ENCODE data around the gene GFRA1. TPM values are rescaled to one million over a fixed set of nuclear protein-coding genes. Genes with fewer than 3 reads are reported as not detected.

GFRA1 gene
- total RNA-seq, 2 experiments from 2014 or later = not detected

- Mint-ChIP-seq H3K4me1 (ENCODE audit: low read depth) (no peaks in the 10 kb centered on the region), H3K27ac (no peak overlapping the region), H3K9me3 (peaks cover 4% of the 10 kb centered on the region), H3K27me3 (no peaks in the 10 kb centered on the region), H3K4me3 (no peak overlapping the region), H3K36me3 (ENCODE audit: low read depth) (no peaks in the 10 kb centered on the region)
- DNase-seq (no peak), ATAC-seq (no peak)
- TF ChIP-seq CTCF (IDR thresholded peaks at IDR 0.05) = no peak
- CTCF ChIA-PET = no interaction called here
- intact Hi-C loops (cut with micrococcal nuclease) = no loop called here
- POLR2A ChIA-PET = no interaction called here
These were observed 246.3 kb downstream of the GFRA1 start for GRCh38 chr10:116026725-116027124.

GRCh38 chr10:116026315-116026714, 246.7 kb downstream of the GFRA1 start:
- ATAC-seq = no peak
- no peaks in the 10 kb centered on the region for H3K27me3 Mint-ChIP-seq
- no peak for TF ChIP-seq CTCF (IDR thresholded peaks at IDR 0.05)

GRCh38 chr10:116024271-116024878, 248.6 kb downstream of the GFRA1 start:
- POLR2A ChIA-PET = no interaction called here
- Mint-ChIP-seq H3K36me3 (ENCODE audit: low read depth) (no peaks in the 10 kb centered on the region), H3K27me3 (no peaks in the 10 kb centered on the region), H3K9me3 (peaks cover 4% of the 10 kb centered on the region), H3K4me3 (no peak overlapping the region), H3K27ac (no peak overlapping the region), H3K4me1 (ENCODE audit: low read depth) (no peaks in the 10 kb centered on the region)
- CTCF ChIA-PET = no interaction called here
- intact Hi-C loops (cut with micrococcal nuclease) = no loop called here
- ATAC-seq = no peak
- DNase-seq = no peak
- TF ChIP-seq CTCF (IDR thresholded peaks at IDR 0.05) = no peak

More at GRCh38 chr10:116026315-116026714, 246.7 kb downstream of the GFRA1 start:
- intact Hi-C loops (cut with micrococcal nuclease) = no loop called here
- CTCF ChIA-PET = no interaction called here
- Mint-ChIP-seq H3K36me3 (ENCODE audit: low read depth) (no peaks in the 10 kb centered on the region), H3K9me3 (peaks cover 4% of the 10 kb centered on the region), H3K4me1 (ENCODE audit: low read depth) (no peaks in the 10 kb centered on the region), H3K4me3 (no peak overlapping the region), H3K27ac (no peak overlapping the region)
- DNase-seq = no peak
- POLR2A ChIA-PET = no interaction called here

GRCh38 chr10:116017405-116017804, 255.6 kb downstream of the GFRA1 start:
- Mint-ChIP-seq H3K27ac (no peak overlapping the region), H3K27me3 (no peaks in the 10 kb centered on the region), H3K36me3 (ENCODE audit: low read depth) (no peaks in the 10 kb centered on the region), H3K4me1 (ENCODE audit: low read depth) (no peaks in the 10 kb centered on the region), H3K9me3 (peaks cover 8% of the 10 kb centered on the region), H3K4me3 (no peak overlapping the region)
- intact Hi-C loops (cut with micrococcal nuclease) = no loop called here
- no peak for TF ChIP-seq CTCF (IDR thresholded peaks at IDR 0.05)
- ATAC-seq (no peak), DNase-seq (no peak)
- ChIA-PET CTCF (no interaction called here), POLR2A (no interaction called here)

- H3K27me3 Mint-ChIP-seq = no peaks in the 10 kb centered on the region
- H3K27ac Mint-ChIP-seq = no peak overlapping the region
- ChIA-PET POLR2A (no interaction called here), CTCF (no interaction called here)
- DNase-seq = no peak
- no peaks in the 10 kb centered on the region for H3K4me1 Mint-ChIP-seq (ENCODE audit: low read depth)
- intact Hi-C loops (cut with micrococcal nuclease) = no loop called here
- TF ChIP-seq CTCF (IDR thresholded peaks at IDR 0.05) = no peak
- H3K36me3 Mint-ChIP-seq (ENCODE audit: low read depth) = no peaks in the 10 kb centered on the region
- ATAC-seq = no peak
- peaks cover 8% of the 10 kb centered on the region for H3K9me3 Mint-ChIP-seq
- H3K4me3 Mint-ChIP-seq = no peak overlapping the region
These were observed 257.2 kb downstream of the GFRA1 start for GRCh38 chr10:116015583-116016333.
